ENCODE results near the gene XPC. TPM values are rescaled to one million over a fixed set of nuclear protein-coding genes. Genes with fewer than 3 reads are reported as not detected.
"Not testable (repeated sequence)": the region's sequence is repeated elsewhere in the genome, so short reads cannot be mapped to it uniquely, and the experiment has no call there.

Gene XPC
- total RNA-seq, 2 donors from 2014 or later, result 33.2 to 34.9 TPM

DNA sequence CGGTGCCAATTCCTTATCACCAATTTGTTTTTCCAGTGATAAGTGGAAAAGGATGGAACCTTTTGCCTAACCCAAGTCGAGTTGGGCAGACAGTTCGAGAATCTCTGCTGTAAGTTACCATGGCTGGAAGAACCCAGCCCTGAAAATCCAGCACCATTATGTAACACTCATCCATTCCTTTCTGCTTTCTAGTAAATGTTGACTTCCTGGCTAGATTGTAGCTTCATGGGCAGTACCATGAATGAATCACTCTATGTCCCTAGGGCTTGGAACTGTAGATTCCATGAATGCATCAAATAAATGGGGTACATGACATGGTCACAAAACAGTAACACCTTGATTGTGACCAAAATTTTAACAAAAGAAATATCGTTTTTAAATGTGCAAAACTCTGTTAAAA, 67.7 kb downstream of the XPC start:
- H3K9me3 ChIP-seq, result no peaks in the 10 kb centered on the region
- ATAC-seq (no peak), DNase-seq (no peak)
- no peaks in the 10 kb centered on the region for H3K27me3 ChIP-seq
- peaks cover 0 to 6% of the 10 kb centered on the region in 2 donors for H3K36me3 ChIP-seq (replicated peaks in 1 of 2; ENCODE audit: insufficient read depth in 1 of 2, low read depth in 2 of 2)
- H3K4me1 ChIP-seq, result peaks cover 14% of the 10 kb centered on the region
- TF ChIP-seq CTCF (IDR thresholded peaks at IDR 0.05) (no peak), POLR2A (IDR thresholded peaks at IDR 0.05) (no peak)
- intact Hi-C loops (cut with DNase I), result no loop called here
- WGBS, 2 donors, result 51 to 61% methylated on average over 4 of the region's 4 CpGs
- H3K27ac ChIP-seq, result no peak overlapping the region
- no peak overlapping the region for H3K4me3 ChIP-seq

DNA sequence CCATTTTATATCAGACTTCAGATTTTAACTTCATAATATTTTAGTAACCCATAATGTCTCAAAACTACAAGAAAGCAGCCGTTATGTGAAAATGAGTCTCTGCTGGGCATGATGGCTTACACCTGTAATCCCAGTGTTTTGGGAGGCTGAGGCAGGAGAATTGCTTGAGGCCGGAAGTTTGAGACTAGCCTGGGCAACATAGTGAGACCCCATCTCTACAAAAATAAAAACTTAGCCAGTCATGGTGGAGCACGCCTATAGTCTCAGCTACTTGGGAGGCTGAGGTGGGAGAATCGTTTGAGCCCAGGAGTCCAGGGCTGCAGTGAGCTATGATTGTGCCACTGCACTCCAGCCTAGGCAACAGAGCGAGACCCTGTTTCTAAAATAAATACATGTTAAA, 68.6 kb downstream of the XPC start:
- 90 to 94% methylated on average over 5 of the region's 5 CpGs for WGBS, 2 donors
- H3K36me3 ChIP-seq (replicated peaks in 1 of 2; ENCODE audit: insufficient read depth in 1 of 2, low read depth in 2 of 2); intact Hi-C loops (cut with DNase I); DNase-seq; H3K27ac ChIP-seq; H3K4me3 ChIP-seq; H3K27me3 ChIP-seq; ATAC-seq; H3K4me1 ChIP-seq; H3K9me3 ChIP-seq: not testable (repeated sequence)

DNA sequence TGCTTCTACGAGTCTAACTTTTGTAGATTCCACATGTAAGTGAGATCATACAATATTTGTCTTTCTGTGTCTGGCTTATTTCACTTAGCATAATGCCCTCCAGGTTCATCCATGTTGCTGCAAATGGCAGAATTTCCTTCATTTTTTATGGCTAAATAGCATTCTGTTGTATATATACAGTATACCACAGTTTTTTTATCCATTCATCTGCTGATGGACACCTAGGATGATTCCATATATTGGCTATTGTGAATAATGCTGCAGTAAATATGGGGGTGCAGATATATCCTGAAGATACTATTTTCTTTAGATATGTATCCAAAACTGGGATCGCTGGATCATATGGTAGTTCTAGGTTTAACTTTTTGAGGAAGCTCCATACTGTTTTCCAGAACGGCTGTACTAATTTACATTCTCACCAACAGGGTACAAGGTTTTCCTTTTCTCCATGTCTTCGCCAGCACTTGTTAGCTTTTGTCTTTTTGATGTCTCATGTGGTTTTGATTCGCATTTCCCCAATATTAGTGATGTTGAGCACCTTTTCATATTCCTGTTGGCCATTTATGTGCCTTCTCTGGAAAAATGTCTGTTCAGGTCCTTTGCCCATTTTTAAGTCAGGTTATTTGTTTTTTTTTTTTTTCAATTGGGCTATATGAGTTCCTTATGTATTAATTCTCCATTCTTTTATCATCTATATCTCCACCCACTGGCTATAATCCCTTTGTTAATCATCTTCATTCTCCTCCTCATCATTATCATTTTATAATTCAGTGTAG, 80.6 kb downstream of the XPC start:
- intact Hi-C loops (cut with DNase I), result no loop called here
- DNase-seq (no peak), ATAC-seq (no peak)
- H3K4me3 ChIP-seq, result no peak overlapping the region
- peaks cover 0 to 5% (median 0%) of the 10 kb centered on the region in 3 donors for H3K9me3 ChIP-seq
- no peak for TF ChIP-seq POLR2A (IDR thresholded peaks at IDR 0.05)
- no peak for TF ChIP-seq CTCF (IDR thresholded peaks at IDR 0.05)
- H3K27me3 ChIP-seq, result no peaks in the 10 kb centered on the region
- H3K4me1 ChIP-seq, result no peaks in the 10 kb centered on the region
- no peak overlapping the region for H3K27ac ChIP-seq
- H3K36me3 ChIP-seq (replicated peaks in 1 of 2; ENCODE audit: insufficient read depth in 1 of 2, low read depth in 2 of 2), result no peaks in the 10 kb centered on the region
- 82 to 84% methylated on average over 5 of the region's 5 CpGs for WGBS, 2 donors

DNA sequence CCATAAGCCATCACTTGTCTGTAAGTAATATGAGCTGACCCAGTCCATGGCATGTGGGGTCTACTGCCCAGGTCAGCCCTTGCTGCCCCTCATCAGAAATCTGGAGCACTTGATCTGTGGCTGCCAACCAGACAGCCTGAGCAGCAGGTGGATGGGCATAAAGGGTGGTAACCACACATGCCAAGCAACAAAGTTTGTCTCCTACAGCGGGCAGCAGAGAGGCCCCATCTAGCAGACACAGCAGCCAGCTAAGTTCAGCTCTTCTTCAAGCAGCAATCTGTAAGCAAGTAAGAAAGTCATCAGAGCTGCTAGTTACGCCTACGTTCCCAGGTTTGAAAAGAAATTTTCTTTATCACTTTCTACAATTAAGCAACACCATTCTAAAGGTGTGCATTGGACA, 81.7 kb downstream of the XPC start:
- H3K27me3 ChIP-seq, result no peaks in the 10 kb centered on the region
- H3K36me3 ChIP-seq (replicated peaks in 1 of 2; ENCODE audit: insufficient read depth in 1 of 2, low read depth in 2 of 2), result no peaks in the 10 kb centered on the region
- no peak overlapping the region for H3K27ac ChIP-seq
- peaks cover 0 to 5% (median 0%) of the 10 kb centered on the region in 3 donors for H3K9me3 ChIP-seq
- no peak for TF ChIP-seq CTCF (IDR thresholded peaks at IDR 0.05)
- intact Hi-C loops (cut with DNase I), result no loop called here
- ATAC-seq (no peak), DNase-seq (no peak)
- no peak overlapping the region for H3K4me3 ChIP-seq
- 83 to 89% methylated on average over 3 of the region's 3 CpGs for WGBS, 2 donors
- no peaks in the 10 kb centered on the region for H3K4me1 ChIP-seq

Other genes starting within 250 kb of the XPC start
- gene CHCHD4, start 53.7 kb downstream of the XPC start, total RNA-seq, result 1 to 10 TPM; 1.3 to 7.0 TPM
- gene TMEM43, start 53.5 kb downstream of the XPC start, total RNA-seq, result 10 to 100 TPM; 21.8 to 38.4 TPM
- gene LSM3, start 216 bp upstream of the XPC start, total RNA-seq, result 1 to 10 TPM; 5.3 to 6.0 TPM
- 1 to 10 TPM; 4.9 to 5.7 TPM for gene SLC6A6, start 224.0 kb upstream of the XPC start, total RNA-seq